B cell (primary cell): Measurements from ENCODE around the gene PRRT2. TPM values are rescaled to one million over a fixed set of nuclear protein-coding genes. Genes with fewer than 3 reads are reported as not detected.

Experiments
- ATAC-seq: fragments of 200-7000 bp; cut with Tn5 transposase; one replicate; pipeline ENCODE4 v1.10.0; 2021; ENCODE audit warnings: low read depth, mild to moderate bottlenecking, moderate number of reproducible peaks, moderate library complexity
- CTCF ChIA-PET: fragments of 350-600 bp; sonication (Branson Sonifier 250); formaldehyde crosslinking; loops from one replicate; lab custom pipeline; 2021; ENCODE audit warnings: antibody characterized with exemption, inconsistent platforms; lab: Charles Lee
- POLR2A ChIA-PET: fragments of 350-600 bp; sonication (Branson Sonifier 250); formaldehyde crosslinking; loops from one replicate; lab custom pipeline; 2021; ENCODE audit warnings: antibody characterized with exemption; lab: Charles Lee
- DNase-seq: peaks from one replicate; pipeline ENCODE4 v3.0.0; 2013
- H2AFZ ChIP-seq: 2 replicates; pipeline ENCODE4 v1.6.1; 2012; ENCODE audit warnings: mild to moderate bottlenecking, low read depth, low read length; ENCODE audit not compliant: insufficient read depth, poor library complexity, severe bottlenecking
- H3K27ac ChIP-seq, 2 donors: 1 replicate in 1 of 2; 2 replicates in 1 of 2; pipeline ENCODE4 v1.5.1; 2012 to 2013; ENCODE audit warnings: low read length in 2 of 2, mild to moderate bottlenecking in 2 of 2, moderate library complexity in 1 of 2
- H3K27me3 ChIP-seq, 4 experiments: fragments of 200-600 bp in 1 of 4; sonication (generic) in 1 of 4; replicated peaks in 1 of 4; 1 replicate in 2 of 4; 2 replicates in 2 of 4; pipeline versions ENCODE4 v1.6.1 to v1.7.0; 2013 to 2016; ENCODE audit warnings: low read length in 3 of 4, mild to moderate bottlenecking in 2 of 4, mixed read lengths in 1 of 4, moderate library complexity in 1 of 4; ENCODE audit not compliant: insufficient read depth in 4 of 4, control insufficient read depth in 3 of 4; ENCODE audit errors: control extremely low read depth in 1 of 4
- H3K36me3 ChIP-seq, 2 experiments: replicated peaks in 1 of 2; 1 replicate in 1 of 2; 2 replicates in 1 of 2; pipeline versions ENCODE4 v1.6.1 to v1.7.1; 2013; ENCODE audit warnings: low read length in 1 of 2; ENCODE audit not compliant: insufficient read depth in 2 of 2, control insufficient read depth in 1 of 2; ENCODE audit errors: control extremely low read depth in 1 of 2, extremely low read depth in 1 of 2
- H3K4me1 ChIP-seq, 2 donors: fragments of 200-600 bp in 1 of 2; sonication (generic) in 1 of 2; 1 replicate in 1 of 2; 2 replicates in 1 of 2; pipeline versions ENCODE4 v1.5.1 to v1.6.1; 2013 to 2017; ENCODE audit warnings: low read length in 2 of 2; ENCODE audit not compliant: control insufficient read depth in 2 of 2, insufficient read depth in 2 of 2
- H3K4me2 ChIP-seq: replicated peaks from 2 replicates; pipeline ENCODE3; 2012; ENCODE audit warnings: mild to moderate bottlenecking, low read depth, low read length; ENCODE audit not compliant: poor library complexity, severe bottlenecking
- H3K4me3 ChIP-seq, 5 experiments: fragments of 200-600 bp in 1 of 5; sonication (generic) in 1 of 5; 1 replicate in 3 of 5; 2 replicates in 2 of 5; pipeline versions ENCODE4 v1.5.1 to v1.7.0; 2011 to 2016; ENCODE audit warnings: low read length in 4 of 5, mild to moderate bottlenecking in 4 of 5, low read depth in 2 of 5, control low read depth in 1 of 5, moderate library complexity in 1 of 5; ENCODE audit not compliant: insufficient read depth in 1 of 5; ENCODE audit errors: control extremely low read depth in 1 of 5, extremely low read depth in 1 of 5
- H3K79me2 ChIP-seq: fragments of 200-600 bp; sonication (generic); one replicate; pipeline ENCODE4 v1.6.0; 2016; ENCODE audit warnings: low read length; ENCODE audit not compliant: control insufficient read depth, insufficient read depth
- H3K9ac ChIP-seq: fragments of 200-600 bp; sonication (generic); 2 replicates; pipeline ENCODE4 v1.6.1; 2017; ENCODE audit warnings: mild to moderate bottlenecking, low read length, moderate library complexity
- H3K9me3 ChIP-seq, 3 donors: one replicate each; pipeline versions ENCODE4 v1.6.1 to v1.7.1; 2013; ENCODE audit warnings: low read length in 2 of 3; ENCODE audit not compliant: control insufficient read depth in 2 of 3, insufficient read depth in 1 of 3; ENCODE audit errors: control extremely low read depth in 1 of 3
- H4K20me1 ChIP-seq: 2 replicates; pipeline ENCODE4 v1.6.0; 2012; ENCODE audit warnings: mild to moderate bottlenecking, low read length; ENCODE audit not compliant: insufficient read depth, control insufficient read depth, poor library complexity, severe bottlenecking
- H3K27ac Mint-ChIP-seq: one replicate; pipeline ENCODE4 v1.8.0; 2021; ENCODE audit warnings: mixed read lengths
- H3K27me3 Mint-ChIP-seq: one replicate; pipeline ENCODE4 v1.8.0; 2021; ENCODE audit warnings: mixed read lengths
- H3K4me1 Mint-ChIP-seq: one replicate; pipeline ENCODE4 v1.8.0; 2021; ENCODE audit warnings: mixed read lengths
- H3K4me3 Mint-ChIP-seq: one replicate; pipeline ENCODE4 v1.8.0; 2021; ENCODE audit warnings: mixed read lengths
- H3K9me3 Mint-ChIP-seq: one replicate; pipeline ENCODE4 v1.8.0; 2022; ENCODE audit warnings: mixed read lengths; ENCODE audit not compliant: insufficient read depth
- CTCF ChIP-seq: fragments of 200-600 bp; IDR thresholded peaks from one replicate; pipeline ENCODE4 v1.8.0; 2022; ENCODE audit warnings: antibody characterized with exemption, mild to moderate bottlenecking
- EZH2 ChIP-seq: IDR thresholded peaks from 2 replicates; pipeline ENCODE4 v1.6.1; 2012; ENCODE audit warnings: borderline replicate concordance, low read depth, mild to moderate bottlenecking, moderate library complexity, low read length; ENCODE audit not compliant: insufficient read depth, poor library complexity, severe bottlenecking
- WGBS: methylation state at CpG from one replicate; pipeline ENCODE4 v1.1.5; 2013; ENCODE audit warnings: missing lambda C conversion rate; ENCODE audit not compliant: insufficient coverage; 5-methylcytosine and 5-hydroxymethylcytosine counted together
- intact Hi-C: fragments of 100-400 bp; cut with micrococcal nuclease; formaldehyde crosslinking; loops from one replicate; pipeline ENCODE4 v1.10.0; 2022
- polyA plus RNA-seq: library from polyadenylated mRNA; depleted of rRNA; stranded (reverse); fragments of >200 nt; gene quantifications from 2 replicates; pipeline ENCODE4 v1.2.3, GENCODE V29; 2012
- total RNA-seq, 2 donors: library from RNA; stranded (reverse); fragments of 120-200 nt in 1 of 2; gene quantifications; 1 replicate in 1 of 2; 2 replicates in 1 of 2; pipeline versions ENCODE4 v1.2.3 to v1.2.4, GENCODE V29; 2013 to 2022

PRRT2 gene
- total and polyA plus RNA-seq, 2 donors (not counting 1 experiment from before 2014, with no cell fraction given), result 0.79 to 3.1 TPM

GRCh38 chr16:29834079-29834478 is 22.1 kb downstream of the PRRT2 start:
- no peaks in the 10 kb centered on the region for H3K9me3 ChIP-seq
- no peak overlapping the region for H2AFZ ChIP-seq
- no peak overlapping the region for H3K4me2 ChIP-seq
- Mint-ChIP-seq H3K4me1 (no peaks in the 10 kb centered on the region), H3K27ac (no peak overlapping the region), H3K27me3 (no peaks in the 10 kb centered on the region), H3K9me3 (no peaks in the 10 kb centered on the region), H3K4me3 (no peak overlapping the region)
- peaks cover 27% of the 10 kb centered on the region for H4K20me1 ChIP-seq
- no peak overlapping the region for H3K4me3 ChIP-seq
- no peak for DNase-seq
- H3K36me3 ChIP-seq, result peaks cover 4 to 61% of the 10 kb centered on the region in 2 experiments
- ATAC-seq, result no peak
- POLR2A ChIA-PET, result interaction anchor here (0.6 kb wide), 1 partner anchor 77 kb away, joined by 4 read pairs; no protein-coding TSS in a partner anchor
- H3K4me1 ChIP-seq, result no peaks in the 10 kb centered on the region
- 93% methylated on average over 4 of the region's 5 CpGs for WGBS
- no peak overlapping the region for H3K27ac ChIP-seq
- H3K79me2 ChIP-seq, result peaks cover 19% of the 10 kb centered on the region
- H3K27me3 ChIP-seq, result no peaks in the 10 kb centered on the region
- intact Hi-C loops, result no loop called here
- CTCF ChIA-PET, result interaction anchor here (0.8 kb wide), 1 partner anchor 14 kb away, joined by 3 read pairs; no protein-coding TSS in a partner anchor
- H3K9ac ChIP-seq, result no peak overlapping the region
- TF ChIP-seq CTCF (no peak), EZH2 (no peak)

- no peak overlapping the region for H3K4me2 ChIP-seq
- H3K27me3 ChIP-seq, result no peaks in the 10 kb centered on the region
- no peak overlapping the region for H3K4me3 Mint-ChIP-seq
- H3K4me3 ChIP-seq, result no peak overlapping the region
- WGBS, result 87% methylated on average over 6 of the region's 7 CpGs
- no peaks in the 10 kb centered on the region for H3K9me3 ChIP-seq
- peaks cover under 1% of the 10 kb centered on the region for H3K79me2 ChIP-seq
- no peak overlapping the region for H3K9ac ChIP-seq
- peaks cover 8% of the 10 kb centered on the region for H4K20me1 ChIP-seq
- ChIA-PET CTCF (interaction anchor here (0.7 kb wide), 1 partner anchor 9 kb away, joined by 3 read pairs; no protein-coding TSS in a partner anchor), POLR2A (interaction anchor here (0.7 kb wide), 1 partner anchor 16 kb away, joined by 4 read pairs; the partner anchor contains the start of gene MVP)
- no peak overlapping the region for H3K27ac Mint-ChIP-seq
- no peak overlapping the region for H3K27ac ChIP-seq
- intact Hi-C loops, result no loop called here
- DNase-seq (no peak), ATAC-seq (no peak)
- TF ChIP-seq EZH2, result no peak
- no peaks in the 10 kb centered on the region for H3K27me3 Mint-ChIP-seq
- H3K36me3 ChIP-seq, result peaks cover 4 to 65% of the 10 kb centered on the region in 2 experiments
- no peaks in the 10 kb centered on the region for H3K9me3 Mint-ChIP-seq
- no peaks in the 10 kb centered on the region for H3K4me1 ChIP-seq
- no peak overlapping the region for H2AFZ ChIP-seq
- H3K4me1 Mint-ChIP-seq, result no peaks in the 10 kb centered on the region
Measured at GRCh38 chr16:29835926-29836325, 23.9 kb downstream of the PRRT2 start.
